Measurements from ENCODE around the gene TMCC2.
"Not testable (repeated sequence)": the region's sequence is repeated elsewhere in the genome, so short reads cannot be mapped to it uniquely, and the experiment has no call there.

The TMCC2 gene

DNA sequence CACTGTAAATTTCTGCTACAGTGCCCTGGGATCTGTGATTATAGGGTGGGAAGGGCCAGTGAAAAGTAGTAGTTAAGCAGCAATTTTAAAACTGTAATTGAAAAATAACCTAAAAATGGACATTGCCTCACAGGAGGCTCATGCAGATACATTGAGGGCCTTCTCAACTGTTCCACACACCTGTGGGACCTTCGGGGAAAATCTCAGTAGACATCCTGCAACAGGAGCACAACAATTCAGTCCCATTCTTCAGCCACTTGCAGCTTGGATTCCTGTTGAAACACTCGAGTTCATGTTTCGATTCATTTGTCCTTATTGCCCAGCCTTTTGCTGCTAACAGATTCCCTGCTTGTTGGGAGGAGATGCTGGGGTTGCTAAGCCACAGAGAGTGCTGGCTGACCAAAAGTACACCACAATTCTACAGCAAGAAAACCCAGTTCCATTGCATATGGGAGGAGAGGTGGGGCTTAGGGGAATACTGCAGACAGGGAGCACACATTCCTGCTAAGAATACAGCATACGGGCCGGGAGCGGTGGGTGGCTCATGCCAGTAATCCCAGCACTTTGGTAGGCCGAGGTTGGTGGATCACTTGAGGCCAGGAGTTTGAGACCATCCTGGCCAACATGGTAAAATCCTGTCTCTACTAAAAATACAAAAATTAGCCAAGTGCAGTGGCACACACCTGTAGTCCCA, 4.5 kb downstream of the TMCC2 start (continued):
- TF ChIP-seq, protein P1, sequence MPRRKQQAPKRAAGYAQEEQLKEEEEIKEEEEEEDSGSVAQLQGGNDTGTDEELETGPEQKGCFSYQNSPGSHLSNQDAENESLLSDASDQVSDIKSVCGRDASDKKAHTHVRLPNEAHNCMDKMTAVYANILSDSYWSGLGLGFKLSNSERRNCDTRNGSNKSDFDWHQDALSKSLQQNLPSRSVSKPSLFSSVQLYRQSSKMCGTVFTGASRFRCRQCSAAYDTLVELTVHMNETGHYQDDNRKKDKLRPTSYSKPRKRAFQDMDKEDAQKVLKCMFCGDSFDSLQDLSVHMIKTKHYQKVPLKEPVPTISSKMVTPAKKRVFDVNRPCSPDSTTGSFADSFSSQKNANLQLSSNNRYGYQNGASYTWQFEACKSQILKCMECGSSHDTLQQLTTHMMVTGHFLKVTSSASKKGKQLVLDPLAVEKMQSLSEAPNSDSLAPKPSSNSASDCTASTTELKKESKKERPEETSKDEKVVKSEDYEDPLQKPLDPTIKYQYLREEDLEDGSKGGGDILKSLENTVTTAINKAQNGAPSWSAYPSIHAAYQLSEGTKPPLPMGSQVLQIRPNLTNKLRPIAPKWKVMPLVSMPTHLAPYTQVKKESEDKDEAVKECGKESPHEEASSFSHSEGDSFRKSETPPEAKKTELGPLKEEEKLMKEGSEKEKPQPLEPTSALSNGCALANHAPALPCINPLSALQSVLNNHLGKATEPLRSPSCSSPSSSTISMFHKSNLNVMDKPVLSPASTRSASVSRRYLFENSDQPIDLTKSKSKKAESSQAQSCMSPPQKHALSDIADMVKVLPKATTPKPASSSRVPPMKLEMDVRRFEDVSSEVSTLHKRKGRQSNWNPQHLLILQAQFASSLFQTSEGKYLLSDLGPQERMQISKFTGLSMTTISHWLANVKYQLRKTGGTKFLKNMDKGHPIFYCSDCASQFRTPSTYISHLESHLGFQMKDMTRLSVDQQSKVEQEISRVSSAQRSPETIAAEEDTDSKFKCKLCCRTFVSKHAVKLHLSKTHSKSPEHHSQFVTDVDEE (CRISPR knock-in tag; IDR thresholded peaks at IDR 0.05) = no peak
- TF ChIP-seq TCF4 (CRISPR knock-in tag; IDR thresholded peaks at IDR 0.05; ENCODE audit: borderline replicate concordance) = no peak
- TF ChIP-seq, protein P2, sequence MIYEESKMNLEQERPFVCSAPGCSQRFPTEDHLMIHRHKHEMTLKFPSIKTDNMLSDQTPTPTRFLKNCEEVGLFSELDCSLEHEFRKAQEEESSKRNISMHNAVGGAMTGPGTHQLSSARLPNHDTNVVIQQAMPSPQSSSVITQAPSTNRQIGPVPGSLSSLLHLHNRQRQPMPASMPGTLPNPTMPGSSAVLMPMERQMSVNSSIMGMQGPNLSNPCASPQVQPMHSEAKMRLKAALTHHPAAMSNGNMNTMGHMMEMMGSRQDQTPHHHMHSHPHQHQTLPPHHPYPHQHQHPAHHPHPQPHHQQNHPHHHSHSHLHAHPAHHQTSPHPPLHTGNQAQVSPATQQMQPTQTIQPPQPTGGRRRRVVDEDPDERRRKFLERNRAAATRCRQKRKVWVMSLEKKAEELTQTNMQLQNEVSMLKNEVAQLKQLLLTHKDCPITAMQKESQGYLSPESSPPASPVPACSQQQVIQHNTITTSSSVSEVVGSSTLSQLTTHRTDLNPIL (CRISPR knock-in tag; IDR thresholded peaks at IDR 0.05; ENCODE audit: low read depth) = no peak
- TF ChIP-seq OSR1 (CRISPR knock-in tag; IDR thresholded peaks at IDR 0.05) = no peak
- no peak for TF ChIP-seq BACH2 (CRISPR knock-in tag; IDR thresholded peaks at IDR 0.05; ENCODE audit: borderline replicate concordance)
- TF ChIP-seq GLIS3 (CRISPR knock-in tag; IDR thresholded peaks at IDR 0.05) = no peak
- no peak for TF ChIP-seq SNAI2 (CRISPR knock-in tag; IDR thresholded peaks at IDR 0.05)
- no peak for TF ChIP-seq ZFP30 (CRISPR knock-in tag; IDR thresholded peaks at IDR 0.05)
- TF ChIP-seq, protein P3, sequence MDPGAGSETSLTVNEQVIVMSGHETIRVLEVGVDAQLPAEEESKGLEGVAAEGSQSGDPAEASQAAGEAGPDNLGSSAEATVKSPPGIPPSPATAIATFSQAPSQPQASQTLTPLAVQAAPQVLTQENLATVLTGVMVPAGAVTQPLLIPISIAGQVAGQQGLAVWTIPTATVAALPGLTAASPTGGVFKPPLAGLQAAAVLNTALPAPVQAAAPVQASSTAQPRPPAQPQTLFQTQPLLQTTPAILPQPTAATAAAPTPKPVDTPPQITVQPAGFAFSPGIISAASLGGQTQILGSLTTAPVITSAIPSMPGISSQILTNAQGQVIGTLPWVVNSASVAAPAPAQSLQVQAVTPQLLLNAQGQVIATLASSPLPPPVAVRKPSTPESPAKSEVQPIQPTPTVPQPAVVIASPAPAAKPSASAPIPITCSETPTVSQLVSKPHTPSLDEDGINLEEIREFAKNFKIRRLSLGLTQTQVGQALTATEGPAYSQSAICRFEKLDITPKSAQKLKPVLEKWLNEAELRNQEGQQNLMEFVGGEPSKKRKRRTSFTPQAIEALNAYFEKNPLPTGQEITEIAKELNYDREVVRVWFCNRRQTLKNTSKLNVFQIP (CRISPR knock-in tag; IDR thresholded peaks at IDR 0.05; ENCODE audit: borderline replicate concordance, low read depth) = no peak
- no peak for TF ChIP-seq ZNF70 (CRISPR knock-in tag; IDR thresholded peaks at IDR 0.05)
- TF ChIP-seq CSDC2 (CRISPR knock-in tag; IDR thresholded peaks at IDR 0.05) = no peak
- no peak for TF ChIP-seq ZC3H10 (CRISPR knock-in tag; IDR thresholded peaks at IDR 0.05)
- no peak for TF ChIP-seq ISL1 (CRISPR knock-in tag; IDR thresholded peaks at IDR 0.05)
- TF ChIP-seq TOX (CRISPR knock-in tag; IDR thresholded peaks at IDR 0.05; ENCODE audit: borderline replicate concordance) = no peak
- TF ChIP-seq RARB (CRISPR knock-in tag; IDR thresholded peaks at IDR 0.05) = no peak
- TF ChIP-seq ESRRG (CRISPR knock-in tag; IDR thresholded peaks at IDR 0.05) = no peak

DNA sequence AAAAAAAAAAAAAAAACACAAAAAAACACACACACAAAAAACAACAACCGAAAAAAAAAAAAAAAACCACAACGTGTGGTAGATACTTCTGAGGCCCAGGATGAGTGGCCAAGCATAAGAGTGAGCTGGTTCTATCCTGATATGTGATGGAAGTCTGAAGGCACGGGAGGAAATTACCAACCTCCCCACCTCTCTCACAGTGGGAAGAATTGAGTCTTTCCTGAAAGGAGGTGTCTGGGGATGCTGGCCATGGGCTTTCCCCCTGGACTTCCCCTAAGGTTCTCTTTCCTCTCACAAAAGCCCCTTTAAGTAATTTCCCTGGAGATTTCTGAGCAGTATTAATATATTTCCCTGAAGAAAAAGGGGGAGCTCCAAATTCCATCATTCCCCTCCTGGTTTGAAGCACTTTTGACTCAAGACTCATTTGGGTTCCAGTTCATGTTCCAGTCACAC, 5.2 kb downstream of the TMCC2 start:
- no peak for ATAC-seq
- TF ChIP-seq, protein P2 (CRISPR knock-in tag; IDR thresholded peaks at IDR 0.05; ENCODE audit: low read depth) = no peak
- TF ChIP-seq CSDC2 (CRISPR knock-in tag; IDR thresholded peaks at IDR 0.05) = no peak
- TF ChIP-seq, protein P3 (CRISPR knock-in tag; IDR thresholded peaks at IDR 0.05; ENCODE audit: borderline replicate concordance, low read depth) = no peak
- no peak for TF ChIP-seq RARB (CRISPR knock-in tag; IDR thresholded peaks at IDR 0.05)
- TF ChIP-seq ZFP3 (CRISPR knock-in tag; IDR thresholded peaks at IDR 0.05) = no peak
- no peak for TF ChIP-seq ESRRG (CRISPR knock-in tag; IDR thresholded peaks at IDR 0.05)
- TF ChIP-seq GLIS3 (CRISPR knock-in tag; IDR thresholded peaks at IDR 0.05) = no peak
- TF ChIP-seq TCF4 (CRISPR knock-in tag; IDR thresholded peaks at IDR 0.05; ENCODE audit: borderline replicate concordance) = no peak
- no peak for TF ChIP-seq ISL1 (CRISPR knock-in tag; IDR thresholded peaks at IDR 0.05)
- TF ChIP-seq ZC3H10 (CRISPR knock-in tag; IDR thresholded peaks at IDR 0.05) = no peak
- no peak for TF ChIP-seq ARNTL (CRISPR knock-in tag; IDR thresholded peaks at IDR 0.05; ENCODE audit: borderline replicate concordance, low read depth)
- TF ChIP-seq, protein P1 (CRISPR knock-in tag; IDR thresholded peaks at IDR 0.05) = no peak
- no peak for TF ChIP-seq OSR1 (CRISPR knock-in tag; IDR thresholded peaks at IDR 0.05)
- TF ChIP-seq ZNF8 (CRISPR knock-in tag; IDR thresholded peaks at IDR 0.05) = no peak

DNA sequence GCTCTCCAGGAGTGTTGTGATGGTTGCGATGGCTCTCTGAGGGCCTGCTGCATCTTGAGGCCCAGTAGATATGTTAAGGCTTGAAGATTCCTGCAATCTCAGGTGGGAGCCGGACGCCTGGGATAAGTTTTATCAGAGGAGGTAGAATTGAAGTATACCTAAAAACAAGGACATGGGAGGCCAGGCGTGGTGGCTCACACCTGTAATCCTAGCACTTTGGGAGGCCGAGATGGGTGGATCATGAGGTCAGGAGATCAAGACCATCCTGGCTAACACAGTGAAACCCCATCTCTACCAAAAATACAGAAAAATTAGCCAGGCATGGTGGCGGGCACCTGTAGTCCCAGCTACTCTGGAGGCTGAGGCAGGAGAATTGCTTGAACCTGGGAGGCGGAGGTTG, 6.2 kb downstream of the TMCC2 start:
- not testable (repeated sequence) for ATAC-seq
